Measurements from ENCODE around the gene NAV1. TPM values are rescaled to one million over a fixed set of nuclear protein-coding genes. Genes with fewer than 3 reads are reported as not detected.
"Not testable (repeated sequence)": the region's sequence is repeated elsewhere in the genome, so short reads cannot be mapped to it uniquely, and the experiment has no call there.

NAV1 gene
- total RNA-seq, 1 donor from 2014 or later = 1.3 TPM

DNA sequence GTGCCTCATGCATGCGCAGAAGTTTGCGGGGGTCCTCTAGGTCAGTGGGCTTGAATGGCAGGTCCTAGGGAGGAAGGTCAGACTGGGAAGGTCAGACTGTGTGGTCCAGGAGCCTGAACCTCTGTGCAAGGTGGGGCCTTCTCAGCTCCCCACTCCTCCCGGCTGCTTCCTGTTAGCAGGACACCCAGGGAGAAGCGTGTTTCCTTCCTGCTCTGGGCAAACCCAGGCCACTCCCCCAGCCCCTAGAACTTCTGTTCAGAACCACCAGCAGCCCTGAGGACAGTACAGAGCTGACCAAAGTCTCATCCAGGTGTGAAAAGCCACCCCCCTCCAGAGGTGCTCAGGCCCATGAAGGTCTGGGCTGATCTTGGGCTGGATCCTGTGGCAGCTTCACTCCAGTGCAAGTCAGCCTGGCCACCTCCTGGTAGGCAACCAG, 29.9 kb downstream of the NAV1 start:
- no peak overlapping the region for H3K4me3 Mint-ChIP-seq (ENCODE audit: low read depth)
- H3K27me3 Mint-ChIP-seq (ENCODE audit: low read depth) = peaks cover 2% of the 10 kb centered on the region
- H3K27ac Mint-ChIP-seq = no peak overlapping the region
- DNase-seq (ENCODE audit: low spot score) = no peak
- intact Hi-C loops (cut with micrococcal nuclease) = no loop called here
- H3K36me3 Mint-ChIP-seq (ENCODE audit: low read depth) = no peaks in the 10 kb centered on the region
- no peaks in the 10 kb centered on the region for H3K9me3 Mint-ChIP-seq
- no peaks in the 10 kb centered on the region for H3K4me1 Mint-ChIP-seq (ENCODE audit: low read depth)

DNA sequence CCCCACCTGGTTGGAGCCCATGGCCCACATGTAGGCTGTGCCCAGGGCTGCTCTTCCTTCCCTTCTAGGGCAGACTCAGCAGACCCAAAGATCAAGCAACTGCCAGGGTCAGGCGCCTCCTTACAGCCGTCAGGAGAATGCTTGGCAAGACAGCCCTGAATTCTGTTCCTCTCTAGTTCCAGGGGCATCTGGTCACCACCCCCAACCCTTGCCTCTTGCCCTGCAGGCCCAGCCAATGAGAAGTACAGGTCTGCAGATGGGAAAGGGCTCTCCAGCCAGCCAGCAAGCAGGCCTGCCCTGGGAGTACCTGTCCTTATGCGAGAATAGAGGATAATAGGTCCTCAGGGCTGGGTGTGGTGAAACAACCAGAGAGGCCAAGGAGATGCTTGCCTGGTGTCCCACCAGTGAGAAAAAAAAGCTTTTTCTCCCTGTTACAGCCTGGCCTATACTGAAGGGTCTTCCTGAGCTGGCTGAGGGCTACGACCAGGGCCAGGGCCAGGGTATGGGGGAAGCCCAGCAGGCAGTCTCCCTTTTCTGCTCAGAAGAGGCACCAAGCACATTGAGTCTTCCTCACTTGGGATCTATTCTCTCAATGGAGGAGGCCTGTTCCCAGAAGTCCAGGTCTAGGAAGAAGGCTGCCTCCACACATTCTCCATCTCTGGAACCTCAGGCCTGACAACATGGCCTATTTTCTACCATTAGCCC, 31.4 kb downstream of the NAV1 start:
- intact Hi-C loops (cut with micrococcal nuclease) = no loop called here
- no peak overlapping the region for H3K4me3 Mint-ChIP-seq (ENCODE audit: low read depth)
- H3K27ac Mint-ChIP-seq = no peak overlapping the region
- H3K36me3 Mint-ChIP-seq (ENCODE audit: low read depth) = no peaks in the 10 kb centered on the region
- H3K4me1 Mint-ChIP-seq (ENCODE audit: low read depth) = no peaks in the 10 kb centered on the region
- H3K27me3 Mint-ChIP-seq (ENCODE audit: low read depth) = peaks cover 2% of the 10 kb centered on the region
- no peak for DNase-seq (ENCODE audit: low spot score)
- no peaks in the 10 kb centered on the region for H3K9me3 Mint-ChIP-seq

DNA sequence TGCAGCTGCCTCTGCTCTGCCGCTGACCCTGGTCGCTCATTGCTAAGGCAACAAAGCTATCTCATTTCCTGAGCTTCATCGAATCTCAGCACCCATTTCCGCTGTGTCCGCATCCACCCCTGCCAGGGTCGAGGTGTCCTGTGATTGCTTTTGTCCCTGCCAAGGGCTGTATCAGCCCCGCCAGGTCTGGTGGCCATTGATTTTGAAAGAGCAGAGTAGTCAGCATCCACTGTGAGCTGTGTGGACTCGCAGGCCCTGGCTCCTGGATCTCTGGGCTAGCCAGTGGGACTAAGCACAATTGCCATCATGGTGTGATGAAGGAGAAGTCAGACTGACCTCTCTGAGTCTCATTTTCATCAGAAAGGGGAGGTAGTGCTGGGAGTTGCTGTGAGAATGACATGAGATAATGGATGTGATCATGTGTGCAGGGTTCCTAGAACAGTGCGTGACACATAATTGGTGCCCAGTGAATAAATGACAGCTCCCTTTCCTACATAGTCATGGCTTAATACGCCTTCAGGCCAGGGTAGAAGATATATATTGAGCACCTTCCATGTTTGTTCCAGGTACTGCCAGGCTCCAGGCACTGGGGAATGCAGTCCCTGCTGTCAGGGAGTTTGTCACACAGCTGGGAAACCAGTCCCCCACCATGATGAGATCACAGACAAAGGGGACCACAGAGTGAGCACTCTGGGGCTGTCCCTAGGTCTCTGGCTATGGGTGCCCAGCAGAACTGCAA, 32.1 kb downstream of the NAV1 start:
- intact Hi-C loops (cut with micrococcal nuclease) = no loop called here
- Mint-ChIP-seq H3K27ac (no peak overlapping the region), H3K36me3 (ENCODE audit: low read depth) (no peaks in the 10 kb centered on the region)

DNA sequence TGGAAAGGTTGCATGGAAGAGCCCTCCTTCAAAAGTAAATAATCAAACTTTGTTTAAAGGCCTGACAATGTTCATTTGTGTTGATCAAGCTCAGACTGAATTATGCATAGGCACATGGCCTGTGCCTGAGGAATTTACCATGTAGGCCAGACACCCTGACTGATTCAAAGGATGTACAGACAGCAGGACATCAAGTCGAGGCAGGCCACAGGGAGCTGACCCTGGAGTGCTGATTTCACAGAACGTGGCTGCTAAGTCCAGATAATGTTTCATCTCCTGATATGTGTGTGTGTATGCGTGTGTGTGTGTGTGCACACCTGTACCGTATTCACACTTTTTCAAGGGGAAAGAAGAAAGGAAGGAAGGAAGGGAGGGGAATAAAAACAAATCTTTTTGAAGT, 34.1 kb downstream of the NAV1 start:
- Mint-ChIP-seq H3K4me1 (ENCODE audit: low read depth) (no peaks in the 10 kb centered on the region), H3K36me3 (ENCODE audit: low read depth) (no peaks in the 10 kb centered on the region), H3K4me3 (ENCODE audit: low read depth) (no peak overlapping the region)

More for the DNA sequence above, 32.1 kb downstream of the NAV1 start:
- DNase-seq (ENCODE audit: low spot score) = no peak
- Mint-ChIP-seq H3K9me3 (no peaks in the 10 kb centered on the region), H3K27me3 (ENCODE audit: low read depth) (no peaks in the 10 kb centered on the region), H3K4me1 (ENCODE audit: low read depth) (no peaks in the 10 kb centered on the region), H3K4me3 (ENCODE audit: low read depth) (no peak overlapping the region)

DNA sequence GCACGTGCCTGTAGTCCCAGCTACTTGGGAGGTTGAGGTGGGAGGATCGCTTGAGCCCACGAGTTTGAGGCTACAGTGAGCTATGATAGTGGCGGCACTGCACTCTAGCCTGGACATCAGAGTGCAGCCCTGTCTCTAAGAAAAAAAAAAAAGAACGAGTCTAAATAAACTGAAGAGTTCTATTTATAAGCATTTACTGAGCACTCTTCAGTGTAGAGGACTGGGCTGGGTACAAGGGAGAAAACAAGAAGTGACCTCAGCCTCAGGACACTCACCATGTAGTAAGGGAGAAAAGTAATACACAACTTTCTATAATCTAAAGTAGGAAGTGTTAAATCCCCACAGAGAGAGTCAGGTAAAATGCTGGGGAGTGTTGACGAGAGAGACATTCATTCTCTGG, 35.0 kb downstream of the NAV1 start:
- no peaks in the 10 kb centered on the region for H3K36me3 Mint-ChIP-seq (ENCODE audit: low read depth)
- H3K9me3 Mint-ChIP-seq = no peaks in the 10 kb centered on the region
- no peak for DNase-seq (ENCODE audit: low spot score)

More for the DNA sequence above, 34.1 kb downstream of the NAV1 start:
- intact Hi-C loops (cut with micrococcal nuclease) = no loop called here
- DNase-seq (ENCODE audit: low spot score) = no peak
- Mint-ChIP-seq H3K27me3 (ENCODE audit: low read depth) (peaks cover 7% of the 10 kb centered on the region), H3K9me3 (no peaks in the 10 kb centered on the region), H3K27ac (no peak overlapping the region)

DNA sequence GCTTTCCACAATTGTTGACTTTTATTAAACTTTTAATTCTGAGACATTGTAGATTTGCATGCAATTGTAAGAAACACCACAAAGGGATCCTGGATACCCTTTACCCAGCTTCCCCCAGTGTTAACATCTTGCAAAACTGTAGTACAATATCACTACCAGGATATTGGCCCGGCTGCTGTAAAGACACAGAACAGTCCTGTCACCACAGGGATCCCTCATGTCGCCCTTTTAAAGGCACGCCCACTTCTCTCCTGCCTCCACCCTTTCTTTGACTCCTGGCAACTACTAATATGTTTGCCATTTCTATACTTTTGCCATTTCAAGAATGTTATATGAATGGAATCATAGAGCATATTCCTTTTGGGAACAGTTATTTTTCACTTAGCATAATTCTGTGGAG, 37.0 kb downstream of the NAV1 start:
- Mint-ChIP-seq H3K36me3 (ENCODE audit: low read depth) (no peaks in the 10 kb centered on the region), H3K27ac (no peak overlapping the region), H3K9me3 (no peaks in the 10 kb centered on the region), H3K27me3 (ENCODE audit: low read depth) (peaks cover 11% of the 10 kb centered on the region), H3K4me3 (ENCODE audit: low read depth) (no peak overlapping the region), H3K4me1 (ENCODE audit: low read depth) (no peaks in the 10 kb centered on the region)
- intact Hi-C loops (cut with micrococcal nuclease) = no loop called here
- DNase-seq (ENCODE audit: low spot score) = no peak

More for the DNA sequence above, 35.0 kb downstream of the NAV1 start:
- Mint-ChIP-seq H3K4me1 (ENCODE audit: low read depth) (no peaks in the 10 kb centered on the region), H3K27ac (no peak overlapping the region), H3K27me3 (ENCODE audit: low read depth) (peaks cover 9% of the 10 kb centered on the region), H3K4me3 (ENCODE audit: low read depth) (no peak overlapping the region)
- intact Hi-C loops (cut with micrococcal nuclease) = no loop called here

DNA sequence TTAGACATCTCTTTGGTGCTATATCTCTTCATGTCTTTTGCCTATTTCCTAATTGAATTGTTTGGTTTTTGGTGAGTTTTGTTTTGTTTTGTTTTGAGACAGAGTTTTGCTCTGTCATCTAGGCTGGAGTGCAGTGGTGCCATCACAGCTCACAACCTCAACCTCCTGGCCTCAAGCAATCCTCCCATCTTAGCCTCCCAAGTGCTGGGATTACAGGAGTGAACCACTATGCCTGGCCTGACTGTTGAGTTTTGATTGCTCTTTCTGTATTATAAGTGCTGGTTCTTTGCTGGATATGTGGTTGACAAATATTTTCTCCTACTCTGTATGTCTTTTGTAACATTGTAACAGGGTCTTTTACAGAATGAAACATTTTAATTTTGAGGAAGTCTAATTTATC, 38.0 kb downstream of the NAV1 start:
- Mint-ChIP-seq H3K27me3 (ENCODE audit: low read depth) (peaks cover 11% of the 10 kb centered on the region), H3K27ac (no peak overlapping the region), H3K36me3 (ENCODE audit: low read depth) (no peaks in the 10 kb centered on the region), H3K9me3 (no peaks in the 10 kb centered on the region), H3K4me3 (ENCODE audit: low read depth) (no peak overlapping the region), H3K4me1 (ENCODE audit: low read depth) (no peaks in the 10 kb centered on the region)
- no peak for DNase-seq (ENCODE audit: low spot score)
- intact Hi-C loops (cut with micrococcal nuclease) = no loop called here

DNA sequence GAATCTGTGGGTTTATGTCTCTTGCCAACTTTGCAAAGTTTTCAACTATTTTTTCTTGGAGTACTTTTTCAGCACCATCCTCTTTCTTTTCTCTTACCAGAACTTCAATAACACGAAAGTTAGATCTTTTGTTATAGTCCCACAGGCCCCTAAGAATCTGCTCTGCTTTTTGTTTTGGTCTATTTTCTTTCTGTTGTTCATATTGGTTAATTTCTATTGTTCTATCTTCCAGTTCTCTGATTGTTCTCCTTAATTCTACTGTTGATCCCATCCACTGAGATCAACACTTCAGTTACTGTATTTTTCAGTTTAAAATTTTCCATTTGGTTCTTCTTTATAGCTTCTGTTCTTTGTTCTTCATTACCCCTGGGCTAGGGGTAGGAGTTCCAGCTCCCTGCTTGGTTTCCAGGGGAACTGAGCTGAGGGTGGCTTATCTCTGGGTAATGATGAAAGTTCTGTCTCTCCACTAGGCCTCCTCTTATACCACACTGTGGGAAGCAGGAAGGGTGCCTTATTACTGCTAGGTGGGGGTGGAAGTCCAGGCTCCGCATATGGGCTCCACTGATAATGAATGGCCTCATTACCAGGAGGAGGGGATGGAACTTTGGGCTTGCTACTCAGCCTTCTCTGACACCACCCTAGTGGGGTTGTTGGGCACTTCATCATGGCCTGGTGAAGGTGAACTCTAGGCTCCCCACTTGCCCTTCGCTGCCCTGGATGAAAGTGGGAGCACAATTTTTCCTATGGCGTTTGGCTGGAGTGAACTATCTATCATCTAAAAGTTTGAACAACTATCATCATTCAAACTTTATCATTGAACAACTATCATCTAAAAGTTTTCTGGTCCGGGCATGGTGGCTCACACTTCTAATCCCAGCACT, 39.3 kb downstream of the NAV1 start:
- DNase-seq (ENCODE audit: low spot score) = no peak
- peaks cover 13% of the 10 kb centered on the region for H3K27me3 Mint-ChIP-seq (ENCODE audit: low read depth)
- no peaks in the 10 kb centered on the region for H3K36me3 Mint-ChIP-seq (ENCODE audit: low read depth)
- no peak overlapping the region for H3K27ac Mint-ChIP-seq
- H3K4me3 Mint-ChIP-seq (ENCODE audit: low read depth) = no peak overlapping the region
- intact Hi-C loops (cut with micrococcal nuclease) = no loop called here
- H3K4me1 Mint-ChIP-seq (ENCODE audit: low read depth) = no peaks in the 10 kb centered on the region
- H3K9me3 Mint-ChIP-seq = no peaks in the 10 kb centered on the region

DNA sequence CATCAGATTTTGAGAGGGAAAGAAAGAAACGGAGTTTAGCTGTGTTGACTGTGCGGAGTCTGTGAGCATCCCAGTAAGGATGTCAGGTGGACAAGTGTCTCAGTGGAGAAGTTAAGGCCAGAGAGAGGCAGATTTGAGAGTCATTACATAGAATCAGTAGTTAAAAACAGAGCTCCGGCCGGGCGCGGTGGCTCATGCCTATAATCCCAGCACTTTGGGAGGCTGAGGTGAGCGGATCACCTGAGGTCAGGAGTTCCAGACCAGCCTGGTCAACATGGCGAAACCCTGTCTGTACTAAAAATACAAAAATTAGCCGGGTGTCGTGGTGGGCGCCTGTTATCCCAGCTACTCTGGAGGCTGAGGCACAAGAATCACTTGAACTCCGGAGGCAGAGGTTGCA, 42.4 kb downstream of the NAV1 start:
- peaks cover 21% of the 10 kb centered on the region for H3K27me3 Mint-ChIP-seq (ENCODE audit: low read depth)
- H3K27ac Mint-ChIP-seq; DNase-seq (ENCODE audit: low spot score); H3K9me3 Mint-ChIP-seq; H3K36me3 Mint-ChIP-seq (ENCODE audit: low read depth); intact Hi-C loops (cut with micrococcal nuclease); H3K4me3 Mint-ChIP-seq (ENCODE audit: low read depth); H3K4me1 Mint-ChIP-seq (ENCODE audit: low read depth): not testable (repeated sequence)

DNA sequence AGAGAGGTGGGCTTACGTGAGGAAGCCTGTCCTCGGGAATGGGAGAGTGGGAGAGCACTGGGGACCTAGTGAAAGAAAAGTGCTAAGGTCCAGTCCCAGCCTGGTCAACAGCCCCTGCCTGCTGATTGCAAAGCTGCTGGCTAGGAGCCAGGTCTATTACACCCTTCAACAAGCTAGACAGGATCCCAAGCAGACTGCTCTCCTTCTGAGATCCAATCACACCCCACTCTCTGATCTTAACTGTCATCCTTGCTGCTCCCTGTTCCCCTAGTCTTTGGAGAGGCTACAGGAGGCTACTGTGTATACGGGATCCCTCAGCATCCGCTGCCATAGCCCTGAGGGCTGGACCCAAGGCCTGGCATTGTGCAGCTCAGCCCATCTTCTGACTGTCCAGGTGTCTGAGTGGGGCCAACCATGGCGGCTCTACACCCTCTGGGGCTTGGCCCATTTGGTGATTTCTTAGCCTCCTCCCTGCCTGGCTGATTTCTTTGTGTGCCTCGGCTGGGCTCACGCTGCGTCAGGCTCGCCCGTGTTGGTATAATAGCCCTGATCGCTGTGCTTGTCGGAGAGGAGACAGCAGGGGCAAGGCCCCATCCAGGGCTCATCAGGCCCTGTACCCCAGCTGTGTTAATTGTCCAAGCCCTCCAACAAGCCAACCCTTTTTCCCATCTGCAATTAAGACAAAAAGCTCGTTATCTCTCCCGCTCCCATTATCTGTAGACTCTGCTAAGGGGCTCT, 43.9 kb downstream of the NAV1 start:
- DNase-seq (ENCODE audit: low spot score) = no peak
- intact Hi-C loops (cut with micrococcal nuclease) = no loop called here
- Mint-ChIP-seq H3K36me3 (ENCODE audit: low read depth) (no peaks in the 10 kb centered on the region), H3K27ac (no peak overlapping the region), H3K27me3 (ENCODE audit: low read depth) (peaks cover 16% of the 10 kb centered on the region), H3K4me1 (ENCODE audit: low read depth) (no peaks in the 10 kb centered on the region), H3K4me3 (ENCODE audit: low read depth) (no peak overlapping the region), H3K9me3 (no peaks in the 10 kb centered on the region)

DNA sequence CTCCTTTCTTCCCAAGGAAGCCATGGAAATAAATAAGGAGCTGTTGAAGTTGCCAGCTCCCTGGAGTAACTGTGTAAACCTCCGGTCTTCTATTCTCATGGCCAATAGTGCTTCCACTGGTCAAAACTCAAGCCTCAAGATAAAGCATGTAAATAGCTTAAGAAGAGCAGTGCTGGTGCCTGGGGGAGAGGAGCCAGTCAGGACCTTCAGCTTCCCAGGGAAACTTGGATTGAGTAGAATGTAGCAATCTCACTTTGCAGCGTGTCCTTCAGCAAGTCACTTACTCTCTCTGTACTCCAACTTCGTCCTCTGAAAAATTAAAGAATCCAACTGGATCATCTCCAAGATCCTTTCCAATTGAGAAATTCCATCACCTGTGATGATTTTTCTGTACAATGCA, 44.7 kb downstream of the NAV1 start:
- DNase-seq (ENCODE audit: low spot score) = no peak
- Mint-ChIP-seq H3K9me3 (no peaks in the 10 kb centered on the region), H3K4me1 (ENCODE audit: low read depth) (no peaks in the 10 kb centered on the region), H3K4me3 (ENCODE audit: low read depth) (no peak overlapping the region), H3K27ac (no peak overlapping the region), H3K36me3 (ENCODE audit: low read depth) (no peaks in the 10 kb centered on the region), H3K27me3 (ENCODE audit: low read depth) (peaks cover 11% of the 10 kb centered on the region)
- intact Hi-C loops (cut with micrococcal nuclease) = no loop called here

DNA sequence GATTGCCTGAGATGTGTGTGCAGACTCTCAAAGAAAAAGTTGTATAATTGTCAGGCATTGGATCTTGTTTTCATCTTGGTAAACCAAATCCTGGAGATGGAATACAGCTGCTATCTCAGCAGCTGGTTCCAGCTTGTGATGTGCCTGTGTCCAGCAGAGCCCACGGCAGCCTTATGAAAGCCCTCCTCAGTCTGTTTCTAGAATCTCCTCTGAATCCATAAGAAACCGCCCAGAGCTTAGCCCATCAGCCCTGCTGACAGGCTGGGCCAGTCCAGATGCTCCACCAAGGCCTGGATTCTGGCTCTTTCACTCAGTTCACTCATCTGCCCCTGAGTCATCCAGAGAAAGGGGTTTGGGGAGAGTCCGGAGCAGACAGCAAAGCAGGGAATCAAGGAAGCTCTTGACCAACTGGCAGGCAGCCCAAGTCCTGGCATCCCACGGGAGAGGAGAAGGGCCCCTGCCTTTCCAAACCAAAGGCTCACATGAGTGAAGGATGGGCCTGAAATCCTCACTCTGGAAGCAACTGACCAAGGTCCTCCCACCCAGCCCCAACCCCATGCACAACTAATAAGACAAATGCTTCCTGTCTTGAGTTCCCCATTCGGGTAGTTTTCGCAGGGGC, 45.7 kb downstream of the NAV1 start:
- H3K27me3 Mint-ChIP-seq (ENCODE audit: low read depth) = peaks cover 10% of the 10 kb centered on the region
- no peak overlapping the region for H3K27ac Mint-ChIP-seq
- no peaks in the 10 kb centered on the region for H3K9me3 Mint-ChIP-seq
- no peak for DNase-seq (ENCODE audit: low spot score)
- H3K36me3 Mint-ChIP-seq (ENCODE audit: low read depth) = no peaks in the 10 kb centered on the region
- intact Hi-C loops (cut with micrococcal nuclease) = no loop called here
- no peaks in the 10 kb centered on the region for H3K4me1 Mint-ChIP-seq (ENCODE audit: low read depth)
- no peak overlapping the region for H3K4me3 Mint-ChIP-seq (ENCODE audit: low read depth)
